Effector CD8-positive, alpha-beta T cell (primary cell): Measurements from ENCODE around the gene DENND1B.
"Not testable (repeated sequence)": the region's sequence is repeated elsewhere in the genome, so short reads cannot be mapped to it uniquely, and the experiment has no call there.

ENCODE experiments used
- DNase-seq: peaks from one replicate; lab custom pipeline; 2025; lab: John Stamatoyannopoulos, UW

The DENND1B gene

GRCh38 chr1:197743578-197743977 is 31.7 kb downstream of the DENND1B start:
- DNase-seq, result no peak

- no peak for DNase-seq
These were observed 34.3 kb downstream of the DENND1B start for GRCh38 chr1:197740992-197741391.

DNA sequence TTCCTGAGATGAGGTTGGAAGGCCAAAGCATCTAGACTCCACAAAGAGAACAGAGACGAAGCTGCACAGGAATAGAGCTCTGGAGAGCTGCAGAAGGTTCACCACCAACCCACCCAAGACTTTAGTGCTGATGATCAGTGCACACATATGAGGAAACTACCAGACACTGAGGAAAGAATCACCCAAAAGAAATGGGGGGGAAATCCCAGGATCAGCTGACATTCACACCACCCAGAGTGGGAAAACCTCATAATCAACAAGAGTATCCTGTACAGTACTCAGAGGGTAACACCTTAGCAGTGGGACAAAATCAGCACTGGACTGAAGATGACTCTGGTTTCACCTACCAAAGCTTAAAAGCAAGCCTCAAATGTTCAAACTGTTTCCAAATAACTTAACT is 36.4 kb downstream of the DENND1B start:
- no peak for DNase-seq

DNA sequence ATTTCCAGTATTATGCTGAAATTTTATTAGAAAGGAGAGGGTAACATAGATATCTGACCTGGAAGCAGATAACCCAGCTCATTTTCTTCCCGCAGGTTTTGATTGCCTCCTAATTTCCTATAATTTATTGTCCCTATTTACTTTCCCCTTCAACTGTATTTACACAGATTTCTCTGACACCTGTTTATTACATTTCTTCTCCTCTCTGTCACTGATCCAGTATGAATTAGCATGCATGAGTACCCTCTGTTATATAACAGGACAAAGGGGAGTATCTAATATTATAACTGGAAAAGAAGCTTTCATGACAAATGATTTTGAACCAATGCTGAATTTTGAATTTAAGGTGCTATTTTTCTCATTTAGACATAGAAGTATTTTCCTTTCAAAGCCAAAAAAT is 37.4 kb downstream of the DENND1B start:
- DNase-seq, result no peak

- DNase-seq, result no peak
These were observed 38.6 kb downstream of the DENND1B start for GRCh38 chr1:197736685-197737084.

GRCh38 chr1:197735461-197735860 is 39.8 kb downstream of the DENND1B start:
- no peak for DNase-seq

DNA sequence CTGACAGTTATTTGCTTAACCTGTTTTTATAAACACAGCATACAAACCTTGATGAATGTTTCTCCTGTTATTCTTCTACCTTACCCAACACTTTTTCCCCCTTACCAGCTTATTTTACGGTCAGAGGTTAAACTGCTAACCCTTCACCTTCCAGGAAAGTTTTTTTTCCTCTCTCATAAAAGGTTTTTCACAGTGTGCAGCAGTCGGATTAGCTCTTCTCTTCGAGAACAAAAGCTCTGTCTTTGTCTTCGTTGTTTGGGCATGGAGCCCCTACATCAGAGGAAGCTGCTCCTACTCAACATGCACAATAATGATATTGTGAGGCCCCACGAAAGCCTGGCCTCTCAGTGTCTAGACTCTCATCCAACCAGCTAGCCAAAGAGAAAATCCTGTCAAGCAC is 42.0 kb downstream of the DENND1B start:
- no peak for DNase-seq

DNA sequence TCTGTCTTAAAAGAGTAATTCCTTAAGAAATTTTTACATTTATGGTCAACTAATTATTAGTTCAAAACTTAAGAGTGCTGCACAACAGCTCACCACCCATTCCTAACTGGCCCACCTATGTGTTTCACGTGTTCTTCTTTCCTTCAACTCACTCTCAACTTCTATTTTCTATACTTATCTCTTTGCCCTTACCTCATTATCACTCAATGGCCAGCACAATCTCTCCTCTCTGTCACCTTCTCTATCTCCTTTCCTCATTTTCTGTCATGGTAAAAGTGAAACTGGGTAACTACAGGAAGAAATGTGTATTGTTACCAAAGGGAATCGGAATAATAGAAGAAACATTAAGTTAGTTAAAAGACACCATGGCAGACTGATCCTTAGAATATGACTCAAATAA is 43.1 kb downstream of the DENND1B start:
- DNase-seq, result no peak

DNA sequence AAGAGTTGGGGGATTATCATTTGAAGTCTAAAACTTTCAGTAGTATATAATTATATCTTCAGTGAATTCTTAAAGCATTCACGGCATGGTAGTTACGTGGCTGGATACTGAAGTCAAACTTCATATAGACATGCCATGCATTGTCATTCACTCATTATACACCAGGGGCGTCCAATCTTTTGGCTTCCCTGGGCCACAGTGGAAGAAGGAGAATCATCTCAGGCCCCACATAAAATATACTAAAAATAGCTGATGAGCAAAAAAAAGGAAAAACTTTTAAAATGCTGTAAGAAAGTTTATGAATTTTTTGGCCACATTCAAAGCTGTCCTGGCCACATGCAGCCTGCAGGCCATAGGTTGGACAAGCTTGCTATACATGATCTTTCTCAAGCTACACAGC is 43.8 kb downstream of the DENND1B start:
- DNase-seq, result no peak

- no peak for DNase-seq
These were observed 49.3 kb downstream of the DENND1B start for GRCh38 chr1:197725976-197726375.

DNA sequence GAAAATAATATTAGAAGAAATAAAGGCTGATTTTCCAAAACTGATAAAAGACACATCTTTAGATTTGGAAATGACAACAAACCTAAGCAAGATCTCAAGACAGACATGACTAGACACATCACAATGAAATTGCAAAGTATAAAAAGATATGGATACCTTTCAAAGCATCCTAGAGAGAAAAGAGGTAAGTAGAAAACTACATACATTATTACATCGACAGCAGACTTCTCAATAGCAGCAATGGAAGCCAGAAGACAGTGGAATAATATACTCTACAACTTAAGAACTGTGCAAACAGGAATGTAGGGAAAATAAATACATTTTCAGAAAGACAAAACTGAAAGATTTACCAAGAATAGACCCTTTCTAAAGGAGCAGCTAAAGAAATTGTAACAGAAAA is 50.2 kb downstream of the DENND1B start:
- no peak for DNase-seq

DNA sequence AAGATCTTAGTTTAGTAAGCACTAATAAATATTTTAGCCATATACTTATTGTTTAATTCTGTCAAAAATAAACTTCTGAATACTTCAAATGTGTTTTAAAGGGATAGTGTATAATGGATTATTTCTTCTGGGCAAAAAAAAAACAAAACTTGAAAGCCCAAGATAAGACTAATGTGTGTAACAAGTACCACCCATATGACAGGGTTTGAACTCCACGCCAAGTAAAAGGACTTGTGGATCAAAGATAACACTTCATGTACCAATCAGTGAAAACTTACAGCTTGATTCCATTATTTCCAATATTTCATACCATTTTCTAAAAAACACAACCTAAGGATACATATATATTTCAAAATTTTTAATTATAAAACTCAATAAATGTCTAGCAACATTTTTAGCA is 59.5 kb downstream of the DENND1B start:
- no peak for DNase-seq

- no peak for DNase-seq
These were observed 68.7 kb downstream of the DENND1B start for GRCh38 chr1:197706601-197707000.

DNA sequence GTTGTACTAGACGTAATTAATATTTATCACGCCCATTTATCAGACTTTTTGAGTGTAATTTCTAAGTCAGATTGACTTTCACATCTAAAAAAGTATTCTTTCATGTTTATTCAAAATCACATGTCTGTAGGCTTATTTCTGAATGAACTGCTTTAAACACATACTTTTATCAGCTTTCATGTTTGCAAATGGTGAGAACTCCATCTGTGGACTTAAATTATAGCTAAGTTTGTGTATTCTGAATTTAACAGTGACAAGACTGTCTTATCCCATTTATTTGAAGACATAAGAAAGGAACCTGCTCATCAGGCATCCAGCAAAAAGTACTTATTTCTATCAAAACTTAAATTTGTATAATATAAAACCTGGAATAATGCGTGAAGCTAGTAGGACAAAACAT is 69.3 kb downstream of the DENND1B start:
- no peak for DNase-seq

DNA sequence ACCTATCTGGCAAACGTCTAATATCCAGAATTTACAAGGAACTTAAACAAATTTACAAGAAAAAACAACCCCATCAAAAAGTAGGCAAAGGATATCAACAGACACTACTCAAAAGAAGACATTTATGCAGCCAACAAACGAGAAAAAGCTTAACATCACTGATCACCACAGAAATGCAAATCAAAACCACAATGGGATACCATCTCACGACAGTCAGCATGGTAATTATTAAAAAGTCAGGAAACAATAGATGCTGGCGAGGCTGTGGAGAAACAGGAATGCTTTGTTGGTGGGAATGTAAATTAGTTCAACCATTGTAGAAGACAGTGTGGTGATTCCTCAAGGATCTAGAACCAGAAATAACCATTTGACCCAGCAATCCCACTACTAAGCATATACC is 74.6 kb downstream of the DENND1B start:
- DNase-seq, result not testable (repeated sequence)

DNA sequence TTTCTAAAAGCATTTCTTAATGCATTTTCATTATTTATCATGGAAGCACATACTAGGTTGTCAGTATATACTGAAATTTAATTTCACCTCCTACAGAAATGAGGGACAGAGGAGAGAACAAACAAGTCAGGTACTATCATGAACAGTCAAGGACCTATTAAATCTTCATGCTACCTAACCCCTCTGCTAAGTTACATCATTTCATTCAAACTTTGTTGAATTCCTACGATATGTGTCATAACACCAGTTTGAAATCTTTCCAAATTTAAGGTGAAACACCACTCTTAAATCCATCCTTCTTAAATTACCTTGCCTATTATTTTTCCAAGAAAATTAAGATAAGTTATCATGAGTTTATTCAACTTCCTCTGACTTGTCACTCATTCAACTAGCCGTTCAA is 78.9 kb downstream of the DENND1B start:
- DNase-seq, result no peak

GRCh38 chr1:197695961-197696360 is 79.3 kb downstream of the DENND1B start:
- DNase-seq, result no peak

GRCh38 chr1:197692965-197693364 is 82.3 kb downstream of the DENND1B start:
- no peak for DNase-seq

- no peak for DNase-seq
These were observed 83.5 kb downstream of the DENND1B start for GRCh38 chr1:197691816-197692215.

DNA sequence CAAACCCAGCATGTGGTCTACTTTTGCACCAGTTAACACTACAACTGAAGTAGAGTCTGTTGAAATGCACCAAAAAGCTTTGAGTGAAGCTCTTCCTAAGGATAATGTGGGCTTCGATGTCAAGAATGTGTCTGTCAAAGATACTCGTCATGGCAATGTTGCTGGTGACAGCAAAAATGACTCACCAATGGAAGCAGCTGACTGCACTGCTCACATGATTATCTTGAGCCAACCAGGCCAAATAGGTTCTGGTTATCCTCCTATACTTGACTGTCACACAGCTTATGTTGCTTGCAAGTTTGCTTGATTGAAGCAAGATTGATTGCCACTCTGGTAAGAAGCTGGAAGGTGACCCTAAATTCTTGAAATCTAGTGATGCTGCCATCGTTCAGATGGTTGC is 85.2 kb downstream of the DENND1B start:
- DNase-seq, result no peak

DNA sequence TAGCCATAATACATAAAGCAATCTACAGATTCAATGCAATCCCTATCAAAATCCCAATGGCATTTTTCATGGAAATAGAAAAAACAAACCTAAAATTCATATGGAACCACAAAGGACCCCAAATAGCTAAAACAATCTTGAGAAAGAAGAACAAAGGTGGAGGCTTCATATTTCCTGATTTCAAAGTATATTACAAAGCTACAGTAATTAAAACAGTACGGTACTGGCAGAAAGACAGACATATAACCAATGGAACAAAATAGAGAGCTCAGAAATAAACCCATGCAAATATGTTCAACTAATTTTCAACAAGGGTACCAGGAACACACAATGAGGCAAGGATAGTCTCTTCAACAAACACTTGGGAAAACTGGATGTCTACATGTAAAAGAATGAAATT is 87.0 kb downstream of the DENND1B start:
- DNase-seq, result no peak

DNA sequence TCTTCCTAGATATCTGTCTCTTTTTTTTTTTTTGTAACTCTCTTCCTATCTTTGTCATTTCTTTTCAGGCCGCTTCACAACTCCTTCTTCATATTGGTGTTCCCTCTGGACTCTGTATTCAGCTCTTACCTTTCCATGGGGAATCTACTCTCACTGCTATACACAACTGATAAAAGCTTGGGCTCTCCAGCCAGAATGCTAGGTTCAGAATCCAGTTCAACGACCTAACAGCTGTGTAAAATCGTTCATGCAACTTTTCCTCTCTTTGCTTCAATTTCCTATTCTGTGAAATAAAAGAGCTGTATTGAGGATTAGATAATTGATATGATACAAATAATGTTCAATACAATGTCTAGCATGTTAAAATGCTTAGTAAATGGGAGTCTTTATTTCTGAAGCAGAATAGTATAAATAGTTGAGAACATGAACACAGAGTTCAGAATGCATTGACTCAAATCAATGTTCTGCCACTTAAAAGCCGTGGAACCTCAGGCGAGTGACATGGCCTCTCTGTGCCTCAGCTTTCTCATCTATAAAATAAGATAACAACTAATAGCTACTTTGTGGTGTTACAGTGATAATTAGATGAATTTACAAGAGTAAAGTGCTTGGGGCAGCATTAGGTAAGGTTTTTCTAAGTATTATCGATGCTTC is 88.5 kb downstream of the DENND1B start:
- no peak for DNase-seq

DNA sequence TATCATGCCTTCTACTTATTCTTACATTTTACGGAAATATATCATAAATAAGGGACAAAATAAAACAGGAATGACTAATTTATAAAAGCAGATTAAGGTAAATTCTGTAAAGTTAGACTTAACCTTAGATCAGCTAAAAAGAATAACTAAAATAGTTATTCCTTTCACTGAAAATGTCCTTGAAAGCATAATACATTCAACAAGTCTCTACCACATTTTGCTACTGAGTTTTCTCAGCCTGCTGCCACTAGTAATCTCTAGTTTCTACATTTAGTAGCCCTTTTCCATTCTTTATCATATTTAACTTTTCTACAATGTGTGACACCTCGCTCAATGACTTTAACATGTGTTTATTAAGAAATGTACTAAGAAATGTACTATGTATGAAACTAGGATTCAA is 89.0 kb downstream of the DENND1B start:
- no peak for DNase-seq

DNA sequence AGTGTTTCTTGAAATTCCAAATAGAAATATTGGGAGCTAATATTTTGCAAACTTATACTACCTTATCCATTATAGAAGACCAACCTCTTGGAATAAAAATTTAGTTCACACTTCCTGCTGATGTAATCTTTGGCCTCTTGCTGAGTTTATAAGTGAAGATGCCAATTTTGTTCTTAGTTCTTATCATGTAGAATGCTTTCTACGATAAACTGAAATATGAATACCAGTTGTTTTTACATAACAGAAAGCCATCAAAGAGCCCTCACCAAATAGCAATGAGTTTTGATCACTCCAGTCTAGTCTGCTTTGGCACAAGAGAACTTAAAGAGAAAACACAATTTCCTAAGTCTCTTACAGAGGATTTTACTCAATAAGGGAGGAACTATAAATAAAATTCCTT is 89.5 kb downstream of the DENND1B start:
- DNase-seq, result no peak
